Liver (tissue), 9 donors: ENCODE data around the gene AGTRAP. TPM values are rescaled to one million over a fixed set of nuclear protein-coding genes. Genes with fewer than 3 reads are reported as not detected.

Experiments
- DNase-seq: peaks from one replicate; pipeline ENCODE4 v3.0.0-alpha.2; 2017; ENCODE audit warnings: low spot score
- H3K27ac ChIP-seq, 2 donors: one replicate each; pipeline ENCODE4 v1.7.0; 2013; ENCODE audit warnings: inconsistent platforms in 2 of 2, low read length in 2 of 2, control low read depth in 1 of 2, low read depth in 1 of 2, mild to moderate bottlenecking in 1 of 2
- H3K27me3 ChIP-seq, 4 donors: one replicate each; pipeline versions ENCODE4 v1.6.1 to v1.7.0; 2013; ENCODE audit warnings: low read length in 3 of 4, inconsistent platforms in 1 of 4, mild to moderate bottlenecking in 1 of 4, moderate library complexity in 1 of 4; ENCODE audit not compliant: control insufficient read depth in 4 of 4, insufficient read depth in 4 of 4
- H3K36me3 ChIP-seq, 4 donors: one replicate each; pipeline versions ENCODE4 v1.6.1 to v1.7.0; 2013; ENCODE audit warnings: low read length in 3 of 4, mild to moderate bottlenecking in 3 of 4, low read depth in 1 of 4, moderate library complexity in 1 of 4; ENCODE audit not compliant: control insufficient read depth in 4 of 4, insufficient read depth in 3 of 4
- H3K4me1 ChIP-seq, 4 donors: one replicate each; pipeline versions ENCODE4 v1.6.1 to v1.7.0; 2013; ENCODE audit warnings: low read length in 3 of 4, mild to moderate bottlenecking in 3 of 4, moderate library complexity in 1 of 4; ENCODE audit not compliant: control insufficient read depth in 4 of 4, insufficient read depth in 4 of 4
- H3K4me3 ChIP-seq, 3 donors: one replicate each; pipeline versions ENCODE4 v1.6.1 to v1.7.0; 2013; ENCODE audit warnings: low read length in 3 of 3, control low read depth in 1 of 3, low read depth in 1 of 3, mild to moderate bottlenecking in 1 of 3
- H3K9ac ChIP-seq, 2 donors: one replicate each; pipeline ENCODE4 v1.7.0; 2013; ENCODE audit warnings: low read length in 2 of 2, mild to moderate bottlenecking in 2 of 2, moderate library complexity in 2 of 2, control low read depth in 1 of 2, low read depth in 1 of 2
- H3K9me3 ChIP-seq, 4 donors: one replicate each; pipeline versions ENCODE4 v1.6.1 to v1.7.0; 2013; ENCODE audit warnings: low read length in 3 of 4; ENCODE audit not compliant: control insufficient read depth in 4 of 4
- EGR1 ChIP-seq, 2 donors: IDR thresholded peaks; 2 replicates each; pipeline ENCODE4 v1.6.1; 2016 to 2018; ENCODE audit warnings: antibody characterized with exemption in 2 of 2, low read depth in 2 of 2
- FOXA2 ChIP-seq: IDR thresholded peaks from 2 replicates; pipeline ENCODE4 v1.6.1; 2016; ENCODE audit warnings: antibody characterized with exemption
- HNF4A ChIP-seq, 2 donors: conservative IDR thresholded peaks; 2 replicates each; pipeline ENCODE4 v1.6.1; 2016; ENCODE audit warnings: antibody characterized with exemption in 2 of 2, mild to moderate bottlenecking in 2 of 2
- HNF4G ChIP-seq: IDR thresholded peaks from 2 replicates; pipeline ENCODE4 v1.6.1; 2016; ENCODE audit warnings: antibody characterized with exemption
- JUND ChIP-seq, 2 donors: IDR thresholded peaks; 2 replicates each; pipeline ENCODE4 v1.6.1; 2016; ENCODE audit warnings: antibody characterized with exemption in 2 of 2
- RAD21 ChIP-seq, 2 donors: IDR thresholded peaks; 2 replicates each; pipeline ENCODE4 v1.6.1; 2016; ENCODE audit warnings: antibody characterized with exemption in 2 of 2, mild to moderate bottlenecking in 2 of 2
- RXRA ChIP-seq, 2 donors: IDR thresholded peaks; 2 replicates each; pipeline ENCODE4 v1.6.1; 2017 to 2018; ENCODE audit warnings: antibody characterized with exemption in 2 of 2, mild to moderate bottlenecking in 1 of 2
- WGBS: extraction: QIAGEN DNeasy Blood & Tissue Kit; methylation state at CpG from one replicate; pipeline ENCODE4 v1.1.7; 2013; 5-methylcytosine and 5-hydroxymethylcytosine counted together
- polyA plus RNA-seq, 2 donors: library from polyadenylated mRNA; stranded (reverse) in 1 of 2; unstranded in 1 of 2; fragments of 200-250 nt in 1 of 2; fragments of >200 nt in 1 of 2; fragmentation: Nextera tagmentation in 1 of 2; extraction: Ambion mirVana in 1 of 2; gene quantifications; one replicate each; pipeline versions ENCODE4 v1.2.1 to v1.2.3, GENCODE V29; 2013 to 2015
- total RNA-seq, 2 donors: library from RNA; depleted of rRNA; stranded (reverse); fragments of >200 nt; gene quantifications; one replicate each; pipeline ENCODE4 v1.2.3, GENCODE V29; 2014
- TF ChIP-seq, protein P1 (sequence below): IDR thresholded peaks from 2 replicates; pipeline ENCODE4 v1.6.1; 2016; ENCODE audit warnings: antibody characterized with exemption
- TF ChIP-seq, protein P2 (sequence below): IDR thresholded peaks from 2 replicates; pipeline ENCODE4 v1.6.1; 2016; ENCODE audit warnings: antibody characterized with exemption, mild to moderate bottlenecking
- donor health status: healthy.
- donor health status: healthy.
- donor health status: healthy.
- donor health status: healthy.
- donor health status: healthy.

The AGTRAP gene
- total and polyA plus RNA-seq, 4 donors, result 8.5 to 19.3 (median 17.5) TPM

DNA sequence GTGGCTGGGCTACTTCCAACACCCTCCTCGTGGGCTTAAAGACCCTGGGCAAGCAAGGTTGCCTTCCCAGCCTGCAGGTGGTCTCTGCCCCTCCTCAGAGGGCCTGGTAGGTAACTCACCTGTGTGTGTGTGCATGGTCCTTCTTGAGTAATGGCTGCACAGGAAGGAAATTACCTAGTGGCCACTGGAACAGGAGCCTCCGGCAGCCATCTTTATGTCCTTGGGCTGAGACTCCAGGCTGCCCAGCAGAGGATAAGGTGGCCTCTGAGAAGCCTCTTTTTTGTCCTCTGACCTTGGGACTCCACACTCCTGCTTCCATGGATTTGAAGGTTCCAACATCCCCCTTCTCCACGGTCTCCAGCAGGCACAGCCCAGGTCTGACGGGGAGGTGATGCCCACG, 24.4 kb upstream of the AGTRAP start:
- no peaks in the 10 kb centered on the region for H3K36me3 ChIP-seq
- TF ChIP-seq, protein P1, sequence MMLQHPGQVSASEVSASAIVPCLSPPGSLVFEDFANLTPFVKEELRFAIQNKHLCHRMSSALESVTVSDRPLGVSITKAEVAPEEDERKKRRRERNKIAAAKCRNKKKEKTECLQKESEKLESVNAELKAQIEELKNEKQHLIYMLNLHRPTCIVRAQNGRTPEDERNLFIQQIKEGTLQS, result no peak
- TF ChIP-seq RXRA (IDR thresholded peaks at IDR 0.05), result no peak
- no peak for TF ChIP-seq FOXA2
- no peak for TF ChIP-seq HNF4A (conservative IDR thresholded peaks at IDR 0.05)
- no peaks in the 10 kb centered on the region for H3K9me3 ChIP-seq
- H3K27me3 ChIP-seq, result no peaks in the 10 kb centered on the region
- 97% methylated on average over 5 of the region's 5 CpGs for WGBS
- H3K4me3 ChIP-seq, result no peak overlapping the region
- no peak for DNase-seq
- no peak overlapping the region for H3K9ac ChIP-seq
- H3K27ac ChIP-seq, result no peak overlapping the region
- peaks cover 0 to 9% (median 5%) of the 10 kb centered on the region in 4 donors for H3K4me1 ChIP-seq

DNA sequence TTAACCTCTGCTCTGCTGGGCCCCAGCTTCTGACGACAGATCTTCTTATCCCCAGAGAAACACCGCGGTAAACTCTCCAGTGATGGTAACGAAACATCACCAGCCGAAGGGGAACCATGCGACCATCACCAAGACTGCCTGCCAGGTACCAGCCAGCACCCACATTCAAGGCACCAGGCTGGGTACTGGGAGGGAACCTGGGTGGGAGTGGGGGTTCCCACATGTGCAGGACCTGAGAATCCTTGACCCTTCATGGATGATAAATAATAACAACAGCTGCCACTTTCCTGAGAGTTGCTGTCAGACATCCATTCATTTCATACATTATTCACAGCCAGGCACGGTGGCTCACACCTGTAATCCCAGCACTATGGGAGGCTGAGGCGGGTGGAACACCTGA, 23.7 kb upstream of the AGTRAP start:
- H3K27ac ChIP-seq, result no peak overlapping the region
- H3K27me3 ChIP-seq, result no peaks in the 10 kb centered on the region
- TF ChIP-seq RAD21 (IDR thresholded peaks at IDR 0.05) (no peak), EGR1 (IDR thresholded peaks at IDR 0.05; ENCODE audit: low read depth in 2 of 2) (no peak), RXRA (IDR thresholded peaks at IDR 0.05) (no peak), HNF4A (conservative IDR thresholded peaks at IDR 0.05) (no peak), JUND (IDR thresholded peaks at IDR 0.05) (no peak)
- TF ChIP-seq, protein P1, result no peak
- TF ChIP-seq, protein P2, sequence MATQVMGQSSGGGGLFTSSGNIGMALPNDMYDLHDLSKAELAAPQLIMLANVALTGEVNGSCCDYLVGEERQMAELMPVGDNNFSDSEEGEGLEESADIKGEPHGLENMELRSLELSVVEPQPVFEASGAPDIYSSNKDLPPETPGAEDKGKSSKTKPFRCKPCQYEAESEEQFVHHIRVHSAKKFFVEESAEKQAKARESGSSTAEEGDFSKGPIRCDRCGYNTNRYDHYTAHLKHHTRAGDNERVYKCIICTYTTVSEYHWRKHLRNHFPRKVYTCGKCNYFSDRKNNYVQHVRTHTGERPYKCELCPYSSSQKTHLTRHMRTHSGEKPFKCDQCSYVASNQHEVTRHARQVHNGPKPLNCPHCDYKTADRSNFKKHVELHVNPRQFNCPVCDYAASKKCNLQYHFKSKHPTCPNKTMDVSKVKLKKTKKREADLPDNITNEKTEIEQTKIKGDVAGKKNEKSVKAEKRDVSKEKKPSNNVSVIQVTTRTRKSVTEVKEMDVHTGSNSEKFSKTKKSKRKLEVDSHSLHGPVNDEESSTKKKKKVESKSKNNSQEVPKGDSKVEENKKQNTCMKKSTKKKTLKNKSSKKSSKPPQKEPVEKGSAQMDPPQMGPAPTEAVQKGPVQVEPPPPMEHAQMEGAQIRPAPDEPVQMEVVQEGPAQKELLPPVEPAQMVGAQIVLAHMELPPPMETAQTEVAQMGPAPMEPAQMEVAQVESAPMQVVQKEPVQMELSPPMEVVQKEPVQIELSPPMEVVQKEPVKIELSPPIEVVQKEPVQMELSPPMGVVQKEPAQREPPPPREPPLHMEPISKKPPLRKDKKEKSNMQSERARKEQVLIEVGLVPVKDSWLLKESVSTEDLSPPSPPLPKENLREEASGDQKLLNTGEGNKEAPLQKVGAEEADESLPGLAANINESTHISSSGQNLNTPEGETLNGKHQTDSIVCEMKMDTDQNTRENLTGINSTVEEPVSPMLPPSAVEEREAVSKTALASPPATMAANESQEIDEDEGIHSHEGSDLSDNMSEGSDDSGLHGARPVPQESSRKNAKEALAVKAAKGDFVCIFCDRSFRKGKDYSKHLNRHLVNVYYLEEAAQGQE, result no peak
- peaks cover 0 to 9% (median 5%) of the 10 kb centered on the region in 4 donors for H3K4me1 ChIP-seq
- H3K9ac ChIP-seq, result no peak overlapping the region
- no peaks in the 10 kb centered on the region for H3K36me3 ChIP-seq
- no peak for DNase-seq
- no peaks in the 10 kb centered on the region for H3K9me3 ChIP-seq
- WGBS, result 90% methylated on average over 8 of the region's 8 CpGs
- H3K4me3 ChIP-seq, result no peak overlapping the region

DNA sequence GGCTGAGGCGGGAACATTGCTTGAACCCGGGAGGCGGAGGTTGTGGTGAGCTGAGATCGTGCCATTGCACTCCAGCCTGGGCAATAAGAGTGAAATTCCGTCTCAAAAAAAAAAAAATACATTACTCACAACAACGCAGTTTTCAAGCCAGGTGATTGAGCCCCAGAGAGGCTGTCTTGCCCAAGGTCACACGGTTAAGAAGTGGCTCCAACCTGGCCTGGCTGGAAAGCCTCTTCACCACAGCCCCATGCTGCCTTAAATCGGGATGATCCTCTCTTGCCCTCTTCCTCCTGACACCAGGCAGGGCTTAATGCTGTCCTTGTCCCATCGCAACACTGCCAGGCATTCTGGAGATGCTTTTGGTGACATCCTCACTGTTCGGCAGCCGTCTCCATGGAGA, 22.8 kb upstream of the AGTRAP start:
- H3K9ac ChIP-seq, result no peak overlapping the region
- no peaks in the 10 kb centered on the region for H3K9me3 ChIP-seq
- no peaks in the 10 kb centered on the region for H3K36me3 ChIP-seq
- TF ChIP-seq HNF4G (no peak), HNF4A (conservative IDR thresholded peaks at IDR 0.05) (no peak)
- TF ChIP-seq, protein P1, result no peak
- TF ChIP-seq, protein P2, result no peak
- H3K27me3 ChIP-seq, result no peaks in the 10 kb centered on the region
- peaks cover 0 to 1% (median 0%) of the 10 kb centered on the region in 4 donors for H3K4me1 ChIP-seq
- H3K27ac ChIP-seq, result no peak overlapping the region
- 82% methylated on average over 11 of the region's 11 CpGs for WGBS
- H3K4me3 ChIP-seq, result no peak overlapping the region
- DNase-seq, result no peak
